ENCODE measurements around the gene PRPF18.

GRCh38 chr10:13542533-13542932 is 44.2 kb upstream of the PRPF18 start:
- TF ChIP-seq ISL1 (CRISPR knock-in tag; IDR thresholded peaks at IDR 0.05): no peak
- TF ChIP-seq ZFP30 (CRISPR knock-in tag; IDR thresholded peaks at IDR 0.05): no peak
- no peak for TF ChIP-seq ZFP3 (CRISPR knock-in tag; IDR thresholded peaks at IDR 0.05)
- no peak for TF ChIP-seq ZNF565 (CRISPR knock-in tag; conservative IDR thresholded peaks at IDR 0.05; ENCODE audit: low read depth)
- no peak for TF ChIP-seq RARB (CRISPR knock-in tag; IDR thresholded peaks at IDR 0.05)
- no peak for TF ChIP-seq PATZ1 (CRISPR knock-in tag; IDR thresholded peaks at IDR 0.05; ENCODE audit: borderline replicate concordance)

All from SK-N-SH treated with all-trans-retinoic acid at 6 μM for 48 hours (cell line).